GM21367 (cell line): Measurements from ENCODE around the gene BAAT.
A peak's percentile ranks its signal among the peaks of the same experiment; 100 is the strongest.
"Not testable (repeated sequence)": the region's sequence is repeated elsewhere in the genome, so short reads cannot be mapped to it uniquely, and the experiment has no call there.

Source experiments
- ATAC-seq: cut with Tn5 transposase; IDR thresholded peaks from one replicate; pipeline ENCODE4 v1.9.1; 2021; ENCODE audit not compliant: unreplicated experiment

BAAT gene

GRCh38 chr9:101384873-101385536, at the start of gene BAAT:
Gene BAAT (minus strand): TSS chr9:101385006. CDS start chr9:101371404, 13,602 bp downstream.
- ATAC-seq = not testable (repeated sequence)

- ATAC-seq = no peak
Observed at GRCh38 chr9:101433229-101433628, 48.4 kb upstream of the BAAT start.

- no peak for ATAC-seq
Observed at GRCh38 chr9:101432740-101433139, 47.9 kb upstream of the BAAT start.

- no peak for ATAC-seq
Observed at GRCh38 chr9:101432171-101432570, 47.4 kb upstream of the BAAT start.

GRCh38 chr9:101429736-101430135, 44.9 kb upstream of the BAAT start:
- ATAC-seq = no peak

GRCh38 chr9:101428909-101429308, 44.1 kb upstream of the BAAT start:
- ATAC-seq = no peak

GRCh38 chr9:101427957-101428655, 43.3 kb upstream of the BAAT start:
- ATAC-seq = peak; percentile 47

GRCh38 chr9:101427358-101427757, 42.6 kb upstream of the BAAT start:
- ATAC-seq = no peak

GRCh38 chr9:101421653-101422065, 36.9 kb upstream of the BAAT start:
- ATAC-seq = no peak

- ATAC-seq = no peak
Observed at GRCh38 chr9:101419863-101420262, 35.1 kb upstream of the BAAT start.

- ATAC-seq = no peak
Observed at GRCh38 chr9:101418518-101419430, 34.0 kb upstream of the BAAT start.

GRCh38 chr9:101417977-101418376, 33.2 kb upstream of the BAAT start:
- no peak for ATAC-seq

GRCh38 chr9:101417389-101417788, 32.6 kb upstream of the BAAT start:
- ATAC-seq = no peak

GRCh38 chr9:101415578-101415977, 30.8 kb upstream of the BAAT start:
- no peak for ATAC-seq

- ATAC-seq = no peak
Observed at GRCh38 chr9:101414839-101415238, 30.0 kb upstream of the BAAT start.

GRCh38 chr9:101409079-101409477, 24.3 kb upstream of the BAAT start:
- no peak for ATAC-seq

- no peak for ATAC-seq
Observed at GRCh38 chr9:101408374-101409078, 23.7 kb upstream of the BAAT start.

GRCh38 chr9:101403516-101404285, 18.9 kb upstream of the BAAT start:
- ATAC-seq = no peak

- no peak for ATAC-seq
Observed at GRCh38 chr9:101400120-101400519, 15.3 kb upstream of the BAAT start.

- no peak for ATAC-seq
Observed at GRCh38 chr9:101399643-101399970, 14.8 kb upstream of the BAAT start.
